Tibial artery (tissue), 4 donors: ENCODE results near the gene CELF4.

Source experiments
- DNase-seq, 2 donors: peaks; one replicate each; pipeline ENCODE4 v3.0.0-alpha.2; 2019
- H3K27ac ChIP-seq, 2 donors: fragments of 200-600 bp; sonication (generic) in 1 of 2; 1 replicate in 1 of 2; 2 replicates in 1 of 2; pipeline ENCODE4 v1.5.1; 2018 to 2019; ENCODE audit warnings: mild to moderate bottlenecking in 1 of 2
- H3K27me3 ChIP-seq, 2 donors: fragments of 200-600 bp; sonication (generic) in 1 of 2; one replicate each; pipeline versions ENCODE4 v1.5.1 to v1.6.0; 2016 to 2019
- H3K36me3 ChIP-seq, 3 donors: fragments of 200-600 bp; sonication (generic) in 2 of 3; one replicate each; pipeline ENCODE4 v1.5.1; 2016 to 2019; ENCODE audit warnings: mild to moderate bottlenecking in 2 of 3
- H3K4me1 ChIP-seq, 4 donors: fragments of 200-600 bp; sonication (generic) in 2 of 4; 1 replicate in 3 of 4; 2 replicates in 1 of 4; pipeline ENCODE4 v1.5.1; 2016 to 2019
- H3K4me3 ChIP-seq, 2 donors: fragments of 200-600 bp; sonication (generic) in 1 of 2; 1 replicate in 1 of 2; 2 replicates in 1 of 2; pipeline ENCODE4 v1.5.1; 2018 to 2019; ENCODE audit warnings: mild to moderate bottlenecking in 2 of 2
- H3K9me3 ChIP-seq, 3 donors: fragments of 200-600 bp; sonication (generic) in 1 of 3; one replicate each; pipeline ENCODE4 v1.5.1; 2016 to 2019
- intact Hi-C: fragments of 100-400 bp; cut with DNase I; formaldehyde crosslinking; loops from one replicate; pipeline ENCODE4 v1.15.0; 2023; ENCODE audit warnings: low total_unique reads
- TF ChIP-seq, protein P1 (sequence below), 2 experiments: fragments of 200-600 bp in 1 of 2; fragments of 450-650 bp in 1 of 2; IDR thresholded peaks; one replicate each; pipeline ENCODE4 v1.5.1; 2017 to 2019; ENCODE audit warnings: antibody characterized with exemption in 2 of 2, mild to moderate bottlenecking in 1 of 2, moderate library complexity in 1 of 2

The CELF4 gene

DNA sequence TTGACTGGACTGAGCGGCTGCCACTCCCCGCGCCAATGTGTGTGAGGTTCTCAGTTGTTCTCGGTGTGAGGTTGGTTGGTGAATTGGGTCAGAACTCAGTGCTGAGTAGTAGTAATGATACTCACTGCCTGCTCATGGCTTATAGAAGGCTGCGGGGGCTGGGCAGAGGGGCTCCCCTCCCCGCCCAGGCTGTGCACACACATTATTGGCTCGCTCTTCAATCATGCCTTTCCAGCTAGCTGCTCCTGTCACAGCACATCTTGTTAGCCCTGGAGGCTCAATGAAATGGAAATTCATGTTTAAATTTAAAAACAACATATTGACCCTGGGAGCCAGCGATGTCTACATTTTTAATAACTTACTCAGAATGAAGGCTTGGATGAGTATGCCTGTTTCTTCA is 152.8 kb downstream of the CELF4 start:
- intact Hi-C loops: no loop called here
- H3K9me3 ChIP-seq: no peaks in the 10 kb centered on the region
- TF ChIP-seq, protein P1, sequence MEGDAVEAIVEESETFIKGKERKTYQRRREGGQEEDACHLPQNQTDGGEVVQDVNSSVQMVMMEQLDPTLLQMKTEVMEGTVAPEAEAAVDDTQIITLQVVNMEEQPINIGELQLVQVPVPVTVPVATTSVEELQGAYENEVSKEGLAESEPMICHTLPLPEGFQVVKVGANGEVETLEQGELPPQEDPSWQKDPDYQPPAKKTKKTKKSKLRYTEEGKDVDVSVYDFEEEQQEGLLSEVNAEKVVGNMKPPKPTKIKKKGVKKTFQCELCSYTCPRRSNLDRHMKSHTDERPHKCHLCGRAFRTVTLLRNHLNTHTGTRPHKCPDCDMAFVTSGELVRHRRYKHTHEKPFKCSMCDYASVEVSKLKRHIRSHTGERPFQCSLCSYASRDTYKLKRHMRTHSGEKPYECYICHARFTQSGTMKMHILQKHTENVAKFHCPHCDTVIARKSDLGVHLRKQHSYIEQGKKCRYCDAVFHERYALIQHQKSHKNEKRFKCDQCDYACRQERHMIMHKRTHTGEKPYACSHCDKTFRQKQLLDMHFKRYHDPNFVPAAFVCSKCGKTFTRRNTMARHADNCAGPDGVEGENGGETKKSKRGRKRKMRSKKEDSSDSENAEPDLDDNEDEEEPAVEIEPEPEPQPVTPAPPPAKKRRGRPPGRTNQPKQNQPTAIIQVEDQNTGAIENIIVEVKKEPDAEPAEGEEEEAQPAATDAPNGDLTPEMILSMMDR (IDR thresholded peaks at IDR 0.05): no peak
- DNase-seq: no peak
- H3K4me3 ChIP-seq: no peak overlapping the region
- no peak overlapping the region for H3K27ac ChIP-seq
- H3K36me3 ChIP-seq: no peaks in the 10 kb centered on the region
- H3K27me3 ChIP-seq: peaks cover 0 to 9% of the 10 kb centered on the region in 2 donors
- H3K4me1 ChIP-seq: no peaks in the 10 kb centered on the region

DNA sequence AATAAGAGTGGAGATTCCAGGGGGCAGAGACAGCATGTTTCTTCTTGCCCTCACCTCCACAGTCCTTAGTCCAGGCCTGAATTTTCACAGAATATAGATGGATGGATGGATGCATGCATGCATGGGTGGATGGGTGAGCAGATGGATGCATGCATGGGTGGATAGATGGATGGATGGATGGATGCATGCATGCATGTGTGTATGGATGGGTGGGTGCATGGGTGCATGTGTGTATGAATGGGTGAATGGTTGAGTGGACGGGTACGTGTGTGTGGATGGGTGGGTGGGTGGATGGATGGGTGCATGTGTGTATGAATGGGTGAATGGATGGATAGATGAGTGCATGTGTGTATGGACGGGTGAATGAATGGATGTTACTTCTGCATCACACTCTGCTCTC is 153.3 kb downstream of the CELF4 start:
- Histone ChIP-seq H3K9me3 (no peaks in the 10 kb centered on the region), H3K4me3 (no peak overlapping the region), H3K27ac (no peak overlapping the region), H3K4me1 (no peaks in the 10 kb centered on the region), H3K36me3 (no peaks in the 10 kb centered on the region), H3K27me3 (peaks cover 0 to 8% of the 10 kb centered on the region in 2 donors)
- DNase-seq: no peak
- TF ChIP-seq, protein P1 (IDR thresholded peaks at IDR 0.05): no peak
- intact Hi-C loops: no loop called here

DNA sequence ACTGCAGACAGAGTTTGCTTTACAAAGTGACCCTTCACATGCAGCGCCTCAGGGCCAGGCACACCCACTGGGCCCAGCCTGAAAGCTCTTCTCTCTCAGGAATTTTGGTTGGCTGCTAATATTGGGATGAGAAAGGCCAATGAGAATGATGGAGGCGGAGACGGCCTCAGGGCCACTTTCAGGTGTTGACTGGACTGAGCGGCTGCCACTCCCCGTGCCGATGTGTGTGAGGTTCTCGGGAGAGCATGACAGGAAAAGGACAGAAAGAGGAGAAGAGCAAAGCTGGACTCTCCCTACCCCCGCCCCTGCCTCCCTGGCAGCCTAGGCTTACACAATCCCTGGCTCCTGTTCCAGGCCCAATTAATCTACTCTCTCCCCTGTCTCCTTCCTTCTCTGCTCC is 155.7 kb downstream of the CELF4 start:
- Histone ChIP-seq H3K36me3 (no peaks in the 10 kb centered on the region), H3K4me3 (no peak overlapping the region), H3K27ac (no peak overlapping the region), H3K9me3 (no peaks in the 10 kb centered on the region), H3K4me1 (no peaks in the 10 kb centered on the region), H3K27me3 (no peaks in the 10 kb centered on the region)
- intact Hi-C loops: no loop called here
- TF ChIP-seq, protein P1 (IDR thresholded peaks at IDR 0.05): no peak
- no peak for DNase-seq

DNA sequence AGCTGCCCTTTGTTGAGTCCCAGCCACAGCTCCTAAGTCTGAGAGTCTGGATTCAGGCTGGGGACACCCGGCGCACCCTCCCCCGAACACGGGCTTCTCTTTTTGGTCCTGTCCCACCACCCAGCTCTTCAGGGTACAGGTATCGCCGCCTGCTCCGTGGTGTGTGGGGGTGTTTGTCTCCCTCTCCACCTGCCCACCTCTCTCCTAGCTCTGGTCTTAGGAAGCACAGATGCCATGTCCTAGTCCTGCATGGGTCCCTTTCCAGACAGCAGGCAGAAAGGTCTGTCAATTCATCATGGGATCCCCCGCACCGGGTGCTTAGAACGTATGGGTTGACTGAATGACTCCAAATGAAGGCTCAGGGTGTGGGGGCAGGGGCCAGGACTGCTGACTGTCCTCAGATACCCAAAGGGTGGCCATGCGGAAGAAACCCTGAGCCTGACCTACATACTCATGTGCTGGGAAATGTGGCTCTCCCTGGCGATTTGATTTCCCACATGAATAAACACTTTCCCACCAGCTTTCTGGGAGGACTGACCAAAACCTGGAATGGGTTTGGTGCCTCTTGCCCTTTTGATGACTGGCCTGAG is 156.8 kb downstream of the CELF4 start:
- no peaks in the 10 kb centered on the region for H3K27me3 ChIP-seq
- H3K36me3 ChIP-seq: no peaks in the 10 kb centered on the region
- no peaks in the 10 kb centered on the region for H3K4me1 ChIP-seq
- H3K9me3 ChIP-seq: no peaks in the 10 kb centered on the region
- no peak overlapping the region for H3K4me3 ChIP-seq
- no peak overlapping the region for H3K27ac ChIP-seq
- no peak for DNase-seq
- TF ChIP-seq, protein P1 (IDR thresholded peaks at IDR 0.05): no peak
- intact Hi-C loops: no loop called here

DNA sequence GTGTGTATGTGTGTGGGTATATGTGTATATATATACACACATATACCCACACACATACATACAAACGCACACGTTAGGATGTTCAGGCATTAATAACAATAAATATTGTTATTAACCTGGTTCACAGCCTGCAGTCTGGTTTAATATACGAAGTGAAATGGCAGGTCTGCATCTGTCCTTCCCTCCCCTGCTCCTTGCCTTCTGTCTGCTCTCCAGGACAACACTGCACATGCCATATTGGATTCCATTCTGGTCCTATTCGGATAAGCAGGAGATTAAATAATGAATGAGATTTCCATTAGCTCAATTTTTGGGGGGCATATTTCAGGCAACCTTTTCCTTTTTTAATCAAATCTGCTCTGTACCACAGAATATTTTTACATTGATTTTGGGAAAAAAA is 158.0 kb downstream of the CELF4 start:
- H3K36me3 ChIP-seq: no peaks in the 10 kb centered on the region
- no peaks in the 10 kb centered on the region for H3K27me3 ChIP-seq
- no peak overlapping the region for H3K4me3 ChIP-seq
- no peak for DNase-seq
- intact Hi-C loops: no loop called here
- H3K9me3 ChIP-seq: no peaks in the 10 kb centered on the region
- no peaks in the 10 kb centered on the region for H3K4me1 ChIP-seq
- no peak overlapping the region for H3K27ac ChIP-seq
- TF ChIP-seq, protein P1 (IDR thresholded peaks at IDR 0.05): no peak

DNA sequence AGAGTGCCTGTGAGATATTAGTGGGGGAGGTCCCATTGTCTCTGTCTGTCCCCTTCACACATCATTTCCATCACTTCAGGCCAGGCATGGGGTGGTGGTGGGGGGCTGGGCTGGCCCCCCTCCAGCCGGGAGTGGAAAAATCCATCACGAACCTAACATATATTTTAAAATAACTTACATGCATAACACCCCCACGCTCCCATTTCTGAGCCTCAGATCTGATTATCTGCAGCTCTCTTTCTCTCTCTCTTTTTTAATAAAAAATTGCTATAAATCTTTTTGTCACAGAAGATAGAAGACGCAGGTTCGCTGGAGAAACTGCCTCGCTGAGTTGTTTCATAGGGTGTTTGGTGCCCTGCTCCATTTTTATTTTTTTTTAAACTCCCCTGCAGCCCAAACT is 159.8 kb downstream of the CELF4 start:
- intact Hi-C loops: no loop called here
- no peak overlapping the region for H3K4me3 ChIP-seq
- no peaks in the 10 kb centered on the region for H3K36me3 ChIP-seq
- no peak for DNase-seq
- TF ChIP-seq, protein P1 (IDR thresholded peaks at IDR 0.05): no peak
- no peaks in the 10 kb centered on the region for H3K9me3 ChIP-seq
- H3K27me3 ChIP-seq: peaks cover 0 to 3% of the 10 kb centered on the region in 2 donors
- H3K4me1 ChIP-seq: no peaks in the 10 kb centered on the region
- H3K27ac ChIP-seq: no peak overlapping the region
